HG02885 (cell line): ENCODE data around the gene SCG2.

Experiments used
- ATAC-seq: cut with Tn5 transposase; IDR thresholded peaks from one replicate; pipeline ENCODE4 v1.9.1; 2021; ENCODE audit warnings: mild to moderate bottlenecking; ENCODE audit not compliant: unreplicated experiment, poor library complexity

SCG2 gene

DNA sequence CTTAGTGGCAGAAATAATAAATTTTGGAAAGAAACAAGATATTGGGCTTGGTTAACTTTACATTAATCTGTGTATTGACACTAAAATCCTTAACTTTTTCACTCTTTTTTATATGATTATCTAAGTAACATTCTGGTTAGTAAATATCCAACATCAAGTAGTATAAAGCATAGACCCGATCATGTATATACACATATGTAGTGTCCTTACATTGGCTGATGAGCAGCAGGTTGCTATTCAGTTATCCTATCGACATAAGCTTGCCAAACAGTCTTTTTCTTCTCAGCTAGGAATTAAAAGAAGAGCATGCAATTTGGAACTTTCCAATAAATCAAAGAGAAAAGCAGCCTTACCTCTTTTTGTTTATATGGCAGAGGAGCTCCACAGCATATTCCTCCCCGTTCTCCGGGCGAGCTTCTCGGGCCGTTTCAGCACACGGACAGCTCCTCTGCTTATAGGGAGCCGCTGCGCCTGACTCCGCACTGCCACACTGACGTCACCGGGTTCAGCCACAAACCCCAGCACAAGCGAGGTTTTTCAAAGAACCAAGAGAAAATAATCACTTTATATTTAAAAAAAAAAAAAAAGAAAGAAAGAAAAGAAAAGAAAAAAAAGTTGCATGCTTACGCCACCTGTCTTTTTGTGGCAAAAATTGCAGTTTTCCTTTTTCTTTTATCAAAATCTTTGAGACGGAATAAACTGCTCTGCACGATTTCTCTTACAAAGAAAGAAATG lies at the start of gene SCG2:
TSS of gene SCG2 (minus strand) at position 430 of the 735 bp plus-strand sequence. CDS start 3,079 bp downstream, outside the sequence.
- peak; percentile 95 for ATAC-seq

- no peak for ATAC-seq
Measured at GRCh38 chr2:223649554-223650533, 47.7 kb upstream of the SCG2 start.

DNA sequence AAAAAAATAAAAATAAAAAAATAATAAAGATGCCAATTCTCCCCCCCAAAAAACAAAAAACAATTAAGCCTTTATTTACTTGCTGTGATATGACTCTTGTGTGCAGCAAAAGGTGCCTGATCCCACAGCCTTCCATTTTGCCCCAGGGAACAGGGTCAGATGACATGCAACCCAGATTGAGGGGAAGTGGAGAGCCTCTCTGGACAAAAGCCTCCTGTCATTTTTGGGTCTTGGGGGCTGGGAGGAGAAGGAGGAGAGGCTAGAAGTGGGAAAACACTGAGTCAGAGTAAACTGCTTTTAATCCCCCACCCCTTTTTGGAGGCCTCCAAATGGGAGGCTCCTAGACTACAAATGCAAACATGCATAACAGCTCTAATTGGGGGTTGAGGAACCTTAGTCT lies 46.6 kb upstream of the SCG2 start:
- ATAC-seq, result no peak

DNA sequence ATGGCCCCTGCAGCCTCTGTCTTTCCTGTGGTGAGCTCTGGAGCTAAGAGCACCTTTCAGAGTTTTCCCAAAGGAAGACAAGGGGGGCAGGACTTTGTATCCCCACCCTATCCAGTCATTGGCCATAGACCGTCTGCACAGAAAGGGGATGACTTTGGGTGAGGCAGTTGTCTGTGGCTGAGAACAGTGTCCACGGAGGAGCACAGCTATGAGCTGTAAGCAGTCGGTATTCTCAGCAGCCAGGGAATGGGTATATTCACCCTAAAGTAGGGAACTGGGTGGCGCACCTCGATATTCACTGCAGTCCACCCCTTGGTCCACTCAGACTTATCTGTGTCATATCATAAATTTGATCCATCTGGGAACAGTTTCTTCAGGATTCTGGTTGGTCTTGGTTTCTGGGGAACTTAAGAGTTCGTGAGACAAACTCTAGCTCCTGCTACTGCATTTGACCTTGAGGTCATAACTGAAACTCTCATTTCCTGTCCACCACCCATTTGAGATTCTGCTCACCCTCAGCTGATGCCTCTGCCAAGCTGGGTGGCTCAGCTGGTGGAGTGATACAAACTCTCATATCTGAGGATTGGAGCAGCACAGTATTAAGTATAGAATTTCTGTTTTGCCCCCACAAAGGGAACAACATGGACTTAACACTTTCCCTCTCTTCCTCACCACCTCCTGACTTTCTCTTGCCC lies 45.2 kb upstream of the SCG2 start:
- ATAC-seq, result peak; percentile 93

DNA sequence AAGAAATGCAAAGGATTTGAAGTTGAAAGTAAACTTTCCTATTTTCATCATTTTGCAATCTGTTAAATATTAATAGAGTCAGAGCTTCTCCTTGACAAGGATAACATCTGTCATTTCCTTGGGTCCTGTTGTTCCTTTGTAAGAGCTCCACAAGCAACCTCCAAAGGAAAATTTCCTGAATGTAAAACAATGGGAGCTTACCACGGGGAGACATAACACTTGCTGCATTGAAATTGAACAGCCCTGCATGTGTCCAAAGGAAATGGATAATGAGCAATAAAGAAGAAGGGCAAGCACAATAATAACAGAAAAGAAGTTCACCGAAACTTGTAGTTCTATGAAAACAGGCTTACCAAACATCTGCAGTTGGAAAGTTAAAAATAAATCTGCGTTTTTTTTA lies 42.0 kb upstream of the SCG2 start:
- ATAC-seq, result no peak

DNA sequence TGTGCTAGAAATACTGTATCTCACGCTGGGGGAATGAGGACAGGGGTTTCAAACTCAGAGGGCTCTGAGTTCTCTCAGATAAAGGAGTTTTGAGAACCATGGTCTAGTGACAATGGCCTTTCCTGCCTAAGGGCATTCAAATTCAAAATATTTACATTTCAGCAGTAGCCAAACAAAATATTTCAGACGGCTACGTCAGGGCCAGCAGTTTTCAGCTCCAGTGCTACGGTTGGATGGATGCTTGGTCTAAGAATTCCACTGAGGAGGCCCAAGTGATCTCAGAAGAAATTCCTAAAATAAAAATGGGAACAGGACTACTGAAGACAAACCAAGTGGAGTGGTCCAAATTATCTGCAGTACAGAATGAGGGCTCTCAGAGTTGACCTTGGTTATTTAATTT lies 41.1 kb upstream of the SCG2 start:
- ATAC-seq, result no peak

DNA sequence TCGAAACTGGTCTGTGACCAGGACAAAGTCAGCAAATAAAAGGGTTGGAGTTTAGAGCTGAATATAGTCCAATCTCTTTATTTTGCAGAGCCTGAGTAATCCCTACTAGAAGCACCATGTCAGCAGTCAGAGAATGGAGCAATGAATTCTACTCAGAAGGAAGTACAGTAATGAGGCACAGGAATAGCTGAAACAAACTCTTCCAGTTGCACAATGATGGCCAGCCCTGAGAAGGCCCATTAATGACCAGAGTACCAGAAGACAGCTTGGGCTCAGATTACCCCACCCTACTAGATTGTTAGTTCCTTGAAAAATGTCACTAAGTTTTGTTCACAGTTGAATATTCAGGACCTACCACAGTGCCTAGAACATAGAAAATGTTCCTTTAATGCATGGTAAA lies 40.3 kb upstream of the SCG2 start:
- ATAC-seq, result no peak

GRCh38 chr2:223641082-223641481 lies 38.9 kb upstream of the SCG2 start:
- ATAC-seq, result no peak

GRCh38 chr2:223635080-223635479 lies 32.9 kb upstream of the SCG2 start:
- ATAC-seq, result no peak

DNA sequence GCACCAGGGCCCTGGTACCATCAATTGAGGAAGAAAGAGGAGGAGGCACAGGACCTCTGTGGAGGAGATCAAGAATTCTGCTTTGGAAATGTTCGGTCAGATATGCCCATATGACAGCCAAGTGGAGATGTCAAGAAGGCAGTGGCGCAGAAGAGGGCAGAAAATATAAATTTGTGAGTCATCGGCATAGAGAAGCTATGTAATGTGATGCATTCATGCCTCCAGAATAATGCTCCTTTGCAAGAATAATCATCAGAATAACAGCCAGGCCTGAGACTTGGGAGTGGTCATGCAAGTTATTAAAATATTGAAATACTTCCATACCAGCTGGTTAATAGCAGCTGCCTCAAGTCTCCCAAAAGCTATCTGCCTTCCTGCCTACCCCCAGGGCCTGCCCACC lies 32.1 kb upstream of the SCG2 start:
- ATAC-seq, result no peak

GRCh38 chr2:223633656-223634055 lies 31.5 kb upstream of the SCG2 start:
- ATAC-seq, result no peak

DNA sequence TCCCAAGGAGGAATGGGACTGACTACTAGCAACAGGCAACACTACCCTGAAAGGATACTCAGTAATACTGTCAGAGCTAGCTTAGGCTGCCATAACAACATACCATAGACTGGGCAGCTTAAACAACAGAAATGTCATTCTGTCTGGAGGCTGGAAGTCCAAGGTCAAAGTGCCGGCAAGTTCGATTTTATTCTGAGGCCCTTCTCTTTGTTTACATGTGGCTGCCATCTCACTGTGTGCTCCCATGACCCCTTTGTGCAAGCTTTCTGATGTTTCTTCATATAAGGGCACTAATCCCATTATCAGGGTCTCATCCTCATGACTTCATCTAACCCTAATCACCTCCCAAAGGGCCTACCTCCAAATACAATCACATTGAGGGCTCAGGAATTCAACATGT lies 30.7 kb upstream of the SCG2 start:
- ATAC-seq, result no peak

DNA sequence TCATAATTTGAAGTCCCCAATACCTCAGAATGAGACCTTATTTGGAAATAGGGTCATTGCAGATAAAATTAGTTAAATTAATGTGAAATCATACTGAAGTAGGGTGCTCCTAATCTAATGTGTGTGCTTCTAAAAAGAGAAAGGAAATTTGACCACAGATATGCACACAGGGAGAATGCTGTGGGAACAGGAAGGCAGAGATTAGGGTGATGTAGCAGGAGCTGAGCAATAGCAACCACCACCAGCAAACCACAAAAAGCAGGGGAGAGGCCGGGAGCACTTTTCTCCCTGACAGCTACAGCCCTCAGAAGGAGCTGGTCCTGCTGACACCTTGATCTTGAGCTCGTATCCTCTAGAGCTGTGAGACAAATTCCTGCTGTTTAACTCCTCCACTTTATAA lies 24.6 kb upstream of the SCG2 start:
- ATAC-seq, result no peak

GRCh38 chr2:223625652-223626051 lies 23.5 kb upstream of the SCG2 start:
- no peak for ATAC-seq

DNA sequence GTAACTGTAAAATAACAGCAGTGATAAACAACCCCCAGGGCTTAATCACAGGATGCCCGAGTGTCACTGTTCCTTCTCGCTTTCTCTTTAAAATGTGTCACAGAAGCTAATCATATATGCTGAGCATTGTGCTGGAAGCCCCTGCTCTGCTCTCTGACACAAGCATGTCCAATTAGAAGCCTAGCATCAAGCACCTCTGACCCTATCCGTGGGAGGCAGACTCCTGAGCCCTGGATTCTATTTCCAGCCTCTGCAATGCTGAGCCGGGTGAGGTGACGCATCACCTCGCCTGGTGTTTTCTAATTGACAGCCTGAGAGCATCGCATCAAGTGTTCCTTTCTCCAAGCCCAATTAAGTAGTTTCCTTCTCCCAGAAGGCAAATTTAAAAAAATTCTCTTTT lies 19.7 kb upstream of the SCG2 start:
- ATAC-seq, result no peak

DNA sequence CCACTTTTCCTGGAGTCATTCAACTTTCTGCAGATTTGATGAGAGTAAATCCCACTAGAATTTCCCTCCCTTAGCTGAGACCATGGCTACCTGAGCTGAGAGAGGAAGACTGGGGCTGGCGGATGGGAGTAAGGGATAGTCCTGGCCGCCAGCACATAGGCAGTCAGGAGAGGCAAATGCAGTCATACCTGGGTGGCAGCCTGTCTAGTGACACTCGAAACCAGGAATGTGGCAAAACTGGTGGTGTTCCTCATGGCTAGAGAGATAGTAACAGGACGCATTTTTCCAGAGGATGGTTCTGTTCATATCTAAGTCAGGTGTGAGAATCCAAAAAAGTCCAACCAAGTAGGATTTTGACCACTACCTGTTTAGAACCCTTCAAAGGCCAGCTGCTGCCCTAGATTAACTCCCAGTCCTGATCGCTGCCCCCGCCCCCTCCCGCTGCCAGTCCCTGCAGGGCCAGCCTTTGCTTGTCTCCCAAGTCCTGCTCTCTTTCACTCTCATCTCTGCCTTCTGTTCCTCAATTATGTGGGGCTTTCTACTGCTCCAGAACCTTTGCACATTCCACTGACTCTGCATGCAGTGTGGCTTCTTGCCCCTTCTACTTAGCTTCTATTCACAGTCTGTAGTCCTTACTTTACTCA lies 17.4 kb upstream of the SCG2 start:
- no peak for ATAC-seq

GRCh38 chr2:223618172-223619035 lies 16.2 kb upstream of the SCG2 start:
- ATAC-seq, result no peak

GRCh38 chr2:223614534-223614933 lies 12.4 kb upstream of the SCG2 start:
- ATAC-seq, result no peak
